ENCODE measurements around the gene FOS.
"Not testable (repeated sequence)": the region's sequence is repeated elsewhere in the genome, so short reads cannot be mapped to it uniquely, and the experiment has no call there.

FOS gene

GRCh38 chr14:75275598-75275997 is 3.0 kb upstream of the FOS start:
- DNase-seq (ENCODE audit: low read depth in 2 of 2, low spot score in 1 of 2): no peak

- DNase-seq (ENCODE audit: low read depth in 2 of 2, low spot score in 1 of 2): no peak
Measured at GRCh38 chr14:75277008-75277814, 1.4 kb upstream of the FOS start.

- DNase-seq (ENCODE audit: low read depth in 2 of 2, low spot score in 1 of 2): no peak
Measured at GRCh38 chr14:75277815-75278421, 710 bp upstream of the FOS start.

DNA sequence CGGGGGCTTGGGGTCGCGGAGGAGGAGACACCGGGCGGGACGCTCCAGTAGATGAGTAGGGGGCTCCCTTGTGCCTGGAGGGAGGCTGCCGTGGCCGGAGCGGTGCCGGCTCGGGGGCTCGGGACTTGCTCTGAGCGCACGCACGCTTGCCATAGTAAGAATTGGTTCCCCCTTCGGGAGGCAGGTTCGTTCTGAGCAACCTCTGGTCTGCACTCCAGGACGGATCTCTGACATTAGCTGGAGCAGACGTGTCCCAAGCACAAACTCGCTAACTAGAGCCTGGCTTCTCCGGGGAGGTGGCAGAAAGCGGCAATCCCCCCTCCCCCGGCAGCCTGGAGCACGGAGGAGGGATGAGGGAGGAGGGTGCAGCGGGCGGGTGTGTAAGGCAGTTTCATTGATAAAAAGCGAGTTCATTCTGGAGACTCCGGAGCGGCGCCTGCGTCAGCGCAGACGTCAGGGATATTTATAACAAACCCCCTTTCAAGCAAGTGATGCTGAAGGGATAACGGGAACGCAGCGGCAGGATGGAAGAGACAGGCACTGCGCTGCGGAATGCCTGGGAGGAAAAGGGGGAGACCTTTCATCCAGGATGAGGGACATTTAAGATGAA is 630 bp downstream of the FOS start:
- DNase-seq (ENCODE audit: low read depth in 2 of 2, low spot score in 1 of 2): no peak

DNA sequence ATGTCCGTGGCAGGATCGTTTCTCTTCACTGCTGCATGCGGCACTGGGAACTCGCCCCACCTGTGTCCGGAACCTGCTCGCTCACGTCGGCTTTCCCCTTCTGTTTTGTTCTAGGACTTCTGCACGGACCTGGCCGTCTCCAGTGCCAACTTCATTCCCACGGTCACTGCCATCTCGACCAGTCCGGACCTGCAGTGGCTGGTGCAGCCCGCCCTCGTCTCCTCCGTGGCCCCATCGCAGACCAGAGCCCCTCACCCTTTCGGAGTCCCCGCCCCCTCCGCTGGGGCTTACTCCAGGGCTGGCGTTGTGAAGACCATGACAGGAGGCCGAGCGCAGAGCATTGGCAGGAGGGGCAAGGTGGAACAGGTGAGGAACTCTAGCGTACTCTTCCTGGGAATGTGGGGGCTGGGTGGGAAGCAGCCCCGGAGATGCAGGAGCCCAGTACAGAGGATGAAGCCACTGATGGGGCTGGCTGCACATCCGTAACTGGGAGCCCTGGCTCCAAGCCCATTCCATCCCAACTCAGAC is 1.2 kb downstream of the FOS start:
- no peak for DNase-seq (ENCODE audit: low read depth in 2 of 2, low spot score in 1 of 2)

DNA sequence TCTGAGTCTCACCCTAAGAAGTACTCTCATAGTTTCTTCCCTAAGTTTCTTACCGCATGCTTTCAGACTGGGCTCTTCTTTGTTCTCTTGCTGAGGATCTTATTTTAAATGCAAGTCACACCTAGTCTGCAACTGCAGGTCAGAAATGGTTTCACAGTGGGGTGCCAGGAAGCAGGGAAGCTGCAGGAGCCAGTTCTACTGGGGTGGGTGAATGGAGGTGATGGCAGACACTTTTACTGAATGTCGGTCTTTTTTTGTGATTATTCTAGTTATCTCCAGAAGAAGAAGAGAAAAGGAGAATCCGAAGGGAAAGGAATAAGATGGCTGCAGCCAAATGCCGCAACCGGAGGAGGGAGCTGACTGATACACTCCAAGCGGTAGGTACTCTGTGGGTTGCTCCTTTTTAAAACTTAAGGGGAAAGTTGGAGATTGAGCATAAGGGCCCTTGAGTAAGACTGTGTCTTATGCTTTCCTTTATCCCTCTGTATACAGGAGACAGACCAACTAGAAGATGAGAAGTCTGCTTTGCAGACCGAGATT is 1.7 kb downstream of the FOS start:
- no peak for DNase-seq (ENCODE audit: low read depth in 2 of 2, low spot score in 1 of 2)

GRCh38 chr14:75280831-75281653 is 2.4 kb downstream of the FOS start:
- DNase-seq (ENCODE audit: low read depth in 2 of 2, low spot score in 1 of 2): no peak

GRCh38 chr14:75281654-75282019 is 3.0 kb downstream of the FOS start:
- DNase-seq (ENCODE audit: low read depth in 2 of 2, low spot score in 1 of 2): no peak

GRCh38 chr14:75282170-75282554 is 3.5 kb downstream of the FOS start:
- DNase-seq (ENCODE audit: low read depth in 2 of 2, low spot score in 1 of 2): no peak

DNA sequence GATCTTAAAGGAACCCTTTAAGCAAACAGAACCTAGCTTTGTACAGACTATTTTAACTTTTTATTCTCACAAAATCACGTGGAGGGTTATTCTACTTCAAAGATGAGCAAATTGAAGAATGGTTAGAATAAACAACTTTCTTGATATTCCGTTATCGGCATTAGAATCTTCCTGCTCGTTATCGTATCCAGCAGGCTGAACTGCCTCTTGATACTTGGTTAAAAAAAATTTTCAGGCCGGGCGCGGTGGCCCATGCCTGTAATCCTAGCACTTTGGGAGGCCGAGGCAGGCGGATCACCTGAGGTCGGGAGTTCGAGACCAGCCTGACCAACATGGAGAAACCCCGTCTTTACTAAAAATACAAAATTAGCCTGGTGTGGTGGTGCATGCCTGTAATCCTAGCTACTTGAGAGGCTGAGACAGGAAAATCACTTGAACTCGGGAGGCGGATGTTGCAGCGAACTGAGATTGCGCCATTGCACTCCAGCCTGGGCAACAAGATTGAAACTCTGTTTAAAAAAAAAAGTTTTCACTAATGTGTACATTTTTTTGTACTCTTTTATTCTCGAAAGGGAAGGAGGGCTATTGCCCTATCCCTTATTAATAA is 4.0 kb downstream of the FOS start:
- DNase-seq (ENCODE audit: low read depth in 2 of 2, low spot score in 1 of 2): not testable (repeated sequence)

- DNase-seq (ENCODE audit: low read depth in 2 of 2, low spot score in 1 of 2): no peak
Measured at GRCh38 chr14:75283162-75283832, 4.7 kb downstream of the FOS start.

DNA sequence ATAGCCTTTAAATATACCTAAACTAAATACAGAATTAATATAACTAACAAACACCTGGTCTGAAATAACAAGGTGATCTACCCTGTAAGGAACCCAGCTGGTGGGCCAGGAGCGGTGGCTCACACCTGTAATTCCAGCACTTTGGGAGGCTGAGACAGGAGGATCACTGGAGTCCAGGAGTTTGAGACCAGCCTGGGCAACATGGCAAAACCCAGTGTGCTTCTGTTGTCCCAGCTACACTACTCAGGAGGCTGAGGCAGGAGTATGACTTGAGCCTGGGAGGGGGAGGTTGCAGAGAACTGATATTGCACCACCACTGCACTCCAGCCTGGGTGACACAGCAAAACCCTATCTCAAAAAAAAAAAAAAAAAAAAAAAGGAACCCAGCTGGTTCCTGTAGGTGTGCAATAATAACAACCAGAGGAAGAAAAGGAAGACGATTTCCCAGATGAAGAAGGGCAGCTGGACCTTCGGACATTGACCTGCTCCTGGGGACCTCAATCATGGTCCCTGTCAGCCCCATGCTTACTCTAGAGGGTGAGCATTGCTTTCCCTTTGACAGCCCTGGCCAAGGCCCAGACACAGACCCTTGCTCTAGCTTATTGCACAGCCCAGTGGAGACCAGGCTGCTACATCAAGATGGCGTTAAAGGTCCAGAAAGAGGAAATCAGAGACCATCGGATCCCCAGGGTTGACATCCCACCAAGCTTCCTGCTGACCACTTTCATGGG is 5.4 kb downstream of the FOS start:
- no peak for DNase-seq (ENCODE audit: low read depth in 2 of 2, low spot score in 1 of 2)

- no peak for DNase-seq (ENCODE audit: low read depth in 2 of 2, low spot score in 1 of 2)
Measured at GRCh38 chr14:75285331-75285730, 6.7 kb downstream of the FOS start.

DNA sequence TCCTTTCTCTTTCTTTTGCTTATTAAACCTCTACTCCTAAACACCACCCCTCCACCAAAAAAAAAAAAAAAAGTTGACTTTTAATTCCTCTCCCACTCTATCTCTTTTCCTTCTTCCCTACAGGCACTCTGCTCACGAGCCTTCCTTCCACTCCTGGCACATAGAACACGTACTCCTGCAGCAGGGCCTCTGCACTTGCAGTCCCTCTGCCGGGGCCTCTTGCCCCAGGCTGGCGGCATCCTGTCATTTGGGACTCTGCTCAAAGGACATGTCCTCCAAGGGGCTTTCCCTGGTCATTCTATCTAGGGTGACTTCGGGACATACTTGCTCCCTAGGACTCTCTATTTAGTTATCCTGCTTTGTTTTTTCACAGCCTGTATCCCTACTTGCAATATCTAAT is 7.7 kb downstream of the FOS start:
- no peak for DNase-seq (ENCODE audit: low read depth in 2 of 2, low spot score in 1 of 2)

- no peak for DNase-seq (ENCODE audit: low read depth in 2 of 2, low spot score in 1 of 2)
Measured at GRCh38 chr14:75289840-75290388, 11.3 kb downstream of the FOS start.

DNA sequence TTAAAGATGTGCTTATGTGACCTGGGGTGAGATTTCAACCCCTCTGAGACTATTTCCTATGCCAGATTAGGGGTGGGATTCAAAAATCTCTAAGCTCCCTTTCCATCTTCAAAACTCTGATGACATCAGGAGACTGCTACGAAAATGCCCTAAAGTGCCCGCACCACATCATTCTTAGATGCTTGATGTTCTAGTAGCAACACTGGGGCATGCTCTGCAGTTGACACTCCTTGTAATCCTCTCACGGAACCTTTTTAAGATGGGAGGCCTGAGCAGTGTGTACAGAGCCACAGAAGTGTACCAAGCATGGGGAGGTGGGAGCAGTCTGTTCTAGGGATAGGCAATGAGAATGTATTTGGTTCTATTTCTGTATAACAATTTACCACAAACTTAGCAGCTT is 12.2 kb downstream of the FOS start:
- no peak for DNase-seq (ENCODE audit: low read depth in 2 of 2, low spot score in 1 of 2)

DNA sequence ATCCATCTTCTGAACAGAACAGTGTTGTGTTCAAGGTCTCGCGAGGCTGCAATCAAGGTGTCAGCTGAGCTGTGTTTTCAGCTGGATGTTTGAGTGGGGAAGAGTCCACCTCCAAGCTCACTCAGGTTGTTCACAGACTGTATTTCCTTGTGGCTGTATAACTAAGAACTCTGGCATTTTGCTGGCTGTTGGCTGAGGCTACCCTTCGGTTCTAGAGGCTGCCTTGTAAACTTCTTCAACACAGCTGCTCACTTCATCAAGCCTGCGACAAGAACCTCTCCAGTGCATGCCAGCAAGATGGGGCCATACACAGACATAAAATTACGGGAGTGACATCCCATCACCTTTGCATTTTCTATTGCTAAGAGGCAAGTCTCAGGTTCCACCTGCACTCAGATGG is 12.7 kb downstream of the FOS start:
- DNase-seq (ENCODE audit: low read depth in 2 of 2, low spot score in 1 of 2): no peak

DNA sequence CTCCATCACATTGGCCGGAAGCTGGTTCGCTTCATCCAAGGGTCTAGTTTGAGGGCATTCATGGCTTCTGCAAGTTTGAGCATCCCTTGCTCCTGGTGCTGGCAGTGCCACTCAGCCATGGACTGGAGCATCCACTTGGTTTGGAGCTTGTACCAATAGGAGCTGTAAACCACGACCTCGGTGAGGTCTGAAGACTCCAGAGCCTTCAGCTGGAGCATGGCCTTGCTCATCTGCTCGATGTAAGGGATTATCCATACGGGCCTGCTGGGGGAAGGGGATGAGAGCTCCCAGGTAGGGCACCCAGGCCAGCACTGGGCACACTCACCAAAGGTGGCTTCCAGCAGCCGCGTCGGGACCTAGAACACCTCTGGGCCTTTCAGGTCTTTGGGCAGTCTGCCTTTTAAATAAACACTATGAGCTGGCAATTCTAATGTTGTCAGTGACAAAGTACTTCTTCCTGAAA is 13.5 kb downstream of the FOS start:
- no peak for DNase-seq (ENCODE audit: low read depth in 2 of 2, low spot score in 1 of 2)

GRCh38 chr14:75292886-75293285 is 14.3 kb downstream of the FOS start:
- DNase-seq (ENCODE audit: low read depth in 2 of 2, low spot score in 1 of 2): no peak
